HG02571 (cell line): ENCODE measurements around the gene CLSTN2.

Experiments
- ATAC-seq: cut with Tn5 transposase; IDR thresholded peaks from one replicate; pipeline ENCODE4 v1.9.1; 2021; ENCODE audit warnings: mild to moderate bottlenecking, moderate library complexity; ENCODE audit not compliant: unreplicated experiment

The CLSTN2 gene

GRCh38 chr3:140610544-140610943 is 675.6 kb downstream of the CLSTN2 start:
- no peak for ATAC-seq

GRCh38 chr3:140614001-140614400 is 679.0 kb downstream of the CLSTN2 start:
- ATAC-seq: no peak

- no peak for ATAC-seq
Observed at GRCh38 chr3:140617135-140617534, 682.1 kb downstream of the CLSTN2 start.

GRCh38 chr3:140626856-140627255 is 691.9 kb downstream of the CLSTN2 start:
- no peak for ATAC-seq
